K562 (cell line): ENCODE results near the gene PIP4K2A. TPM values are rescaled to one million over a fixed set of nuclear protein-coding genes. Genes with fewer than 3 reads are reported as not detected.

Experiments used
- DMBX1 ChIP-seq: fragments of 250-450 bp; sonication (Bioruptor Pico); IDR thresholded peaks from 2 replicates; pipeline ENCODE4 v1.8.0; 2022; ENCODE audit warnings: inconsistent platforms, mild to moderate bottlenecking, moderate library complexity, borderline replicate concordance
- EP300 ChIP-seq: IDR thresholded peaks from 2 replicates; pipeline ENCODE4 v1.6.1; 2012; ENCODE audit warnings: low read length, improper control_type of control experiment
- ERF ChIP-seq: fragments of 450-650 bp; formaldehyde crosslinking; IDR thresholded peaks from 2 replicates; pipeline ENCODE4 v1.4.0; 2020; ENCODE audit warnings: mild to moderate bottlenecking, mixed read lengths
- FOXA3 ChIP-seq, 2 experiments: fragments of 450-650 bp in 1 of 2; sonication (generic) in 1 of 2; formaldehyde crosslinking; IDR thresholded peaks in 1 of 2; conservative IDR thresholded peaks in 1 of 2; 2 replicates each; pipeline versions ENCODE4 v1.4.0 to v1.8.0; 2020 to 2022; ENCODE audit warnings: mild to moderate bottlenecking in 2 of 2, missing genetic modification reagents in 1 of 2
- KLF1 ChIP-seq: fragments of 450-650 bp; IDR thresholded peaks from 2 replicates; pipeline ENCODE4 v1.6.1; 2016; ENCODE audit warnings: missing genetic modification characterization, missing compliant biosample characterization
- MAFK ChIP-seq: IDR thresholded peaks from 2 replicates; pipeline ENCODE4 v1.6.1; 2011; ENCODE audit warnings: low read length, improper control_type of control experiment
- NBN ChIP-seq: fragments of 450-650 bp; IDR thresholded peaks from 2 replicates; pipeline ENCODE4 v1.6.1; 2016; ENCODE audit warnings: low read depth, mild to moderate bottlenecking
- POLR2G ChIP-seq: fragments of 200-400 bp; formaldehyde crosslinking; IDR thresholded peaks from 2 replicates; pipeline ENCODE4 v1.6.1; 2017; ENCODE audit warnings: low read depth, mild to moderate bottlenecking, antibody characterized with exemption, low read length, moderate library complexity
- RCOR1 ChIP-seq, 2 experiments: IDR thresholded peaks; 2 replicates each; pipeline ENCODE4 v1.6.1; 2012; ENCODE audit warnings: low read depth in 2 of 2, low read length in 2 of 2, borderline replicate concordance in 1 of 2, improper control_type of control experiment in 1 of 2
- SPI1 ChIP-seq: IDR thresholded peaks from 2 replicates; pipeline ENCODE4 v1.6.1; 2011; ENCODE audit warnings: low read depth, low read length, control low read depth, borderline replicate concordance
- SRSF9 ChIP-seq: fragments of 200-400 bp; formaldehyde crosslinking; IDR thresholded peaks from 2 replicates; pipeline ENCODE4 v1.6.1; 2017; ENCODE audit warnings: low read depth, low read length, borderline replicate concordance
- STAT5B ChIP-seq: fragments of 250-450 bp; sonication (Bioruptor Pico); IDR thresholded peaks from 2 replicates; pipeline ENCODE4 v1.8.0; 2021; ENCODE audit warnings: mild to moderate bottlenecking, inconsistent platforms
- ZBTB34 ChIP-seq: fragments of 250-450 bp; sonication (Bioruptor Pico); IDR thresholded peaks from 2 replicates; pipeline ENCODE4 v1.8.0; 2021; ENCODE audit warnings: mild to moderate bottlenecking, moderate library complexity
- ZHX1 ChIP-seq: fragments of 150-350 bp; conservative IDR thresholded peaks from 2 replicates; pipeline ENCODE4 v1.6.1; 2014; ENCODE audit warnings: low read length
- ZNF174 ChIP-seq: fragments of 250-450 bp; sonication (Bioruptor Pico); IDR thresholded peaks from 2 replicates; pipeline ENCODE4 v1.4.0; 2020; ENCODE audit warnings: mild to moderate bottlenecking
- ZNF239 ChIP-seq: fragments of 250-450 bp; sonication (Bioruptor Pico); IDR thresholded peaks from 2 replicates; pipeline ENCODE4 v1.4.0; 2020; ENCODE audit warnings: mild to moderate bottlenecking
- ZNF444 ChIP-seq: fragments of 250-450 bp; sonication (Bioruptor Pico); IDR thresholded peaks from 2 replicates; pipeline ENCODE4 v1.4.0; 2020; ENCODE audit warnings: mild to moderate bottlenecking, moderate library complexity
- ZNF668 ChIP-seq: fragments of 250-450 bp; sonication (Bioruptor Pico); IDR thresholded peaks from 2 replicates; pipeline ENCODE4 v1.8.0; 2022; ENCODE audit warnings: mild to moderate bottlenecking, inconsistent platforms
- polyA plus RNA-seq, 8 experiments: library from polyadenylated mRNA; depleted of rRNA in 4 of 8; stranded (reverse) in 5 of 8; unstranded in 3 of 8; fragments of >200 nt; fragmentation: Nextera tagmentation in 2 of 8; fragmentation: Illumina TruSeq in 1 of 8; extraction: Ambion mirVana in 2 of 8; extraction: Trizol in 1 of 8; gene quantifications; 2 replicates each; pipeline versions ENCODE4 v1.2.1 to v1.2.3, GENCODE V29; 2011 to 2014; ENCODE audit warnings: inconsistent platforms in 1 of 8, missing spikeins in 1 of 8
- total RNA-seq, 7 experiments: library from RNA; depleted of rRNA in 6 of 7; stranded (reverse); fragments of >200 nt in 6 of 7; fragmentation: Illumina TruSeq in 2 of 7; extraction: Trizol in 2 of 7; gene quantifications; 2 replicates each; pipeline versions ENCODE4 v1.2.1 to v1.2.3, GENCODE V29; 2011 to 2021; ENCODE audit warnings: low replicate concordance in 1 of 7

PIP4K2A gene
- total and polyA plus RNA-seq, 9 of the 15 experiments (the other 6 are each of a cell fraction or from before 2014, with no cell fraction given): 35.6 to 117 (median 71.9) TPM

- TF ChIP-seq SPI1 (no peak), SRSF9 (no peak), ZHX1 (no peak), FOXA3 (CRISPR knock-in tag; conservative IDR thresholded peaks at IDR 0.05 in 1 of 2, IDR thresholded peaks at IDR 0.05 in 1 of 2) (peak in 1 of 2 experiments; percentile 88; a peak in 2 of 4 replicates), EP300 (0 out of 2 replicates have a peak, but pooled peaks have one; percentile 35), DMBX1 (CRISPR knock-in tag) (no peak), NBN (no peak), ZBTB34 (CRISPR knock-in tag) (no peak), ZNF668 (CRISPR knock-in tag) (no peak), POLR2G (no peak), RCOR1 (IDR thresholded peaks at IDR 0.05; ENCODE audit: borderline replicate concordance in 1 of 2, low read depth in 2 of 2, low read length in 2 of 2) (0 out of 4 replicates have a peak, but pooled peaks of 1 of the 2 experiments have one; percentile 35), MAFK (no peak), KLF1 (tag) (no peak), STAT5B (CRISPR knock-in tag) (no peak), ZNF239 (no peak), ZNF444 (CRISPR knock-in tag) (no peak), ZNF174 (CRISPR knock-in tag) (no peak), ERF (no peak)
These were observed 209.6 kb downstream of the PIP4K2A start (continued) for GRCh38 chr10:22504766-22505165.
